Anterior cingulate cortex (tissue), 58 donors: Measurements from ENCODE around the gene TRAF2.
"Not testable (repeated sequence)": the region's sequence is repeated elsewhere in the genome, so short reads cannot be mapped to it uniquely, and the experiment has no call there.

Experiments used
- DNase-seq, 58 donors: peaks; one replicate each; lab custom pipeline; 2025; lab: John Stamatoyannopoulos, UW

The TRAF2 gene

GRCh38 chr9:136885950-136886578 is at the start of gene TRAF2:
TRAF2 (plus strand) TSS chr9:136886516; CDS start chr9:136898741, 12,225 bp downstream.
- DNase-seq, result peak; percentile 65 to 99 (median 96)

- DNase-seq, result no peak
Observed at GRCh38 chr9:136837146-136837855, 49.0 kb upstream of the TRAF2 start.

GRCh38 chr9:136837856-136838277 is 48.4 kb upstream of the TRAF2 start:
- not testable (repeated sequence) for DNase-seq

- no peak for DNase-seq
Observed at GRCh38 chr9:136838314-136839228, 47.7 kb upstream of the TRAF2 start.

- DNase-seq, result no peak
Observed at GRCh38 chr9:136839229-136840139, 46.8 kb upstream of the TRAF2 start.

GRCh38 chr9:136840140-136840876 is 46.0 kb upstream of the TRAF2 start:
- peak in 1 of 58 donors; percentile 13 for DNase-seq

GRCh38 chr9:136840877-136841645 is 45.3 kb upstream of the TRAF2 start:
- DNase-seq, result peak in 56 of 58 donors; percentile 13 to 92 (median 76)

GRCh38 chr9:136841646-136842379 is 44.5 kb upstream of the TRAF2 start:
- DNase-seq, result peak in 2 of 58 donors; percentile 62 to 69

- peak; percentile 31 to 90 (median 72) for DNase-seq
Observed at GRCh38 chr9:136842380-136842948, 43.9 kb upstream of the TRAF2 start, which contains the start of gene AJM1. AJM1 (plus strand) TSS chr9:136842478; CDS start chr9:136844415, 1,937 bp downstream.

GRCh38 chr9:136843159-136843800 is 43.0 kb upstream of the TRAF2 start:
- DNase-seq, result peak in 32 of 58 donors; percentile 18 to 62 (median 40)

- DNase-seq, result peak in 7 of 58 donors; percentile 17 to 53 (median 31)
Observed at GRCh38 chr9:136843801-136844740, 42.2 kb upstream of the TRAF2 start.

GRCh38 chr9:136844761-136845464 is 41.4 kb upstream of the TRAF2 start:
- no peak for DNase-seq

- DNase-seq, result no peak
Observed at GRCh38 chr9:136845465-136846260, 40.7 kb upstream of the TRAF2 start.
